K562 (cell line): ENCODE measurements around the gene LAMP1. TPM values are rescaled to one million over a fixed set of nuclear protein-coding genes. Genes with fewer than 3 reads are reported as not detected.

Experiments
- CHD1 ChIP-seq: fragments of 200-600 bp; sonication (generic); IDR thresholded peaks from one replicate; pipeline ENCODE4 v1.6.1; 2012; ENCODE audit warnings: mild to moderate bottlenecking, moderate library complexity, low read length, inconsistent platforms
- GATAD2B ChIP-seq: fragments of 450-650 bp; IDR thresholded peaks from 2 replicates; pipeline ENCODE4 v1.6.1; 2017; ENCODE audit warnings: mild to moderate bottlenecking, borderline replicate concordance
- HEY1 ChIP-seq: fragments of 250-450 bp; sonication (Bioruptor Pico); IDR thresholded peaks from 2 replicates; pipeline ENCODE4 v1.5.0; 2020; ENCODE audit warnings: mild to moderate bottlenecking, moderate library complexity, borderline replicate concordance
- KAT7 ChIP-seq: sonication (generic); formaldehyde crosslinking; IDR thresholded peaks from 2 replicates; pipeline ENCODE4 v1.8.0; 2022; ENCODE audit warnings: missing genetic modification reagents, mild to moderate bottlenecking, borderline replicate concordance
- MCM5 ChIP-seq: fragments of 450-650 bp; IDR thresholded peaks from 2 replicates; pipeline ENCODE4 v1.6.1; 2016; ENCODE audit warnings: low read depth
- SRSF1 ChIP-seq: fragments of 200-400 bp; formaldehyde crosslinking; IDR thresholded peaks from 2 replicates; pipeline ENCODE4 v1.6.1; 2017; ENCODE audit warnings: mild to moderate bottlenecking, low read depth, low read length, moderate library complexity
- TEAD1 ChIP-seq, 2 experiments: fragments of 450-650 bp in 1 of 2; sonication (generic) in 1 of 2; formaldehyde crosslinking; IDR thresholded peaks; 2 replicates each; pipeline versions ENCODE4 v1.4.0 to v1.8.0; 2020 to 2022; ENCODE audit warnings: mild to moderate bottlenecking in 2 of 2, missing genetic modification reagents in 1 of 2
- ZNF445 ChIP-seq: fragments of 250-450 bp; sonication (Bioruptor Pico); IDR thresholded peaks from 2 replicates; pipeline ENCODE4 v1.4.0; 2020; ENCODE audit warnings: low read depth, mild to moderate bottlenecking, moderate library complexity
- ZNF717 ChIP-seq: fragments of 250-450 bp; sonication (Bioruptor Pico); IDR thresholded peaks from 2 replicates; pipeline ENCODE4 v1.5.0; 2021
- polyA plus RNA-seq, 8 experiments: library from polyadenylated mRNA; depleted of rRNA in 4 of 8; stranded (reverse) in 5 of 8; unstranded in 3 of 8; fragments of >200 nt; fragmentation: Nextera tagmentation in 2 of 8; fragmentation: Illumina TruSeq in 1 of 8; extraction: Ambion mirVana in 2 of 8; extraction: Trizol in 1 of 8; gene quantifications; 2 replicates each; pipeline versions ENCODE4 v1.2.1 to v1.2.3, GENCODE V29; 2011 to 2014; ENCODE audit warnings: inconsistent platforms in 1 of 8, missing spikeins in 1 of 8
- total RNA-seq, 7 experiments: library from RNA; depleted of rRNA in 6 of 7; stranded (reverse); fragments of >200 nt in 6 of 7; fragmentation: Illumina TruSeq in 2 of 7; extraction: Trizol in 2 of 7; gene quantifications; 2 replicates each; pipeline versions ENCODE4 v1.2.1 to v1.2.3, GENCODE V29; 2011 to 2021; ENCODE audit warnings: low replicate concordance in 1 of 7
- TF ChIP-seq, protein P1 (sequence below): fragments of 450-650 bp; IDR thresholded peaks from one replicate; pipeline ENCODE4 v1.6.1; 2018; ENCODE audit warnings: mild to moderate bottlenecking, moderate library complexity; ENCODE audit not compliant: partially characterized antibody
- TF ChIP-seq, protein P2 (sequence below): fragments of 250-450 bp; sonication (Bioruptor Pico); IDR thresholded peaks from 2 replicates; pipeline ENCODE4 v1.8.0; 2022; ENCODE audit warnings: inconsistent platforms
- TF ChIP-seq, protein P3 (sequence below): fragments of 450-650 bp; formaldehyde crosslinking; IDR thresholded peaks from 2 replicates; pipeline ENCODE4 v1.4.0; 2020; ENCODE audit warnings: mild to moderate bottlenecking, moderate library complexity

Gene LAMP1
- total and polyA plus RNA-seq, 9 of the 15 experiments (the other 6 are each of a cell fraction or from before 2014, with no cell fraction given), result 2.2 to 70.1 (median 30.5) TPM

DNA sequence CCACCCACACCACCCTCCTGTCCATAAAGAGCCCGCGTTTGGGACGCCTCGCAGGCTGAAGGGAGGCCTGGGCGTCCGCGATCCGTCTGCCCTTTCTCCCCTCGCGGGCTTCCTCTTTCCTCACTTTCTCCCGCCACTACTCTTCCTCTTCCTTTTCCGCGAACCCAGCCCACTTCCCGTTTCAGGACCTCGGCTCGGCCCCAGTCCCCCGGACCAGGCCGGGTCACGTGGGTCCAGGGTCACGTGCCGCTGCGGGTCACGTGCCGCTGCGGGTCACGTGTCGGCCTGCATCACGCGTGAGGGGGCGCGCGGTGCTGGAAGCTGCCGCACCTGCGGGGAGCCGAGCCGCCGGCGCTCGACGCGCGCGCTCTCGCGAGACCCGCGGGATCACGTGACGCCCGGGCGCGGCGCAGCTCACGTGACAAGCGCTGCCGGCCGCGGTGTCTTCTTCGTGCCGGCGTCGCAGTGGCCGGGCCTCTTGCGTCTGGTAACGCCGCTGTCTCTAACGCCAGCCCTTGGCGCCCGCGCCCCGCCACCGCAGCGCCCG, at the start of gene LAMP1 (continued):
- no peak for TF ChIP-seq SRSF1
- no peak for TF ChIP-seq CHD1
- no peak for TF ChIP-seq ZNF717 (CRISPR knock-in tag)
- TF ChIP-seq TEAD1 (CRISPR knock-in tag; IDR thresholded peaks at IDR 0.05), result peak; percentile 36 to 95; a peak in 3 of 4 replicates
- no peak for TF ChIP-seq HEY1 (CRISPR knock-in tag)
- no peak for TF ChIP-seq ZNF445 (CRISPR knock-in tag)
- TF ChIP-seq KAT7, result peak; percentile 44; the same call in 1 of the 2 replicates
- TF ChIP-seq, protein P1, sequence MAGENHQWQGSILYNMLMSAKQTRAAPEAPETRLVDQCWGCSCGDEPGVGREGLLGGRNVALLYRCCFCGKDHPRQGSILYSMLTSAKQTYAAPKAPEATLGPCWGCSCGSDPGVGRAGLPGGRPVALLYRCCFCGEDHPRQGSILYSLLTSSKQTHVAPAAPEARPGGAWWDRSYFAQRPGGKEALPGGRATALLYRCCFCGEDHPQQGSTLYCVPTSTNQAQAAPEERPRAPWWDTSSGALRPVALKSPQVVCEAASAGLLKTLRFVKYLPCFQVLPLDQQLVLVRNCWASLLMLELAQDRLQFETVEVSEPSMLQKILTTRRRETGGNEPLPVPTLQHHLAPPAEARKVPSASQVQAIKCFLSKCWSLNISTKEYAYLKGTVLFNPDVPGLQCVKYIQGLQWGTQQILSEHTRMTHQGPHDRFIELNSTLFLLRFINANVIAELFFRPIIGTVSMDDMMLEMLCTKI, result no peak
- TF ChIP-seq, protein P2, sequence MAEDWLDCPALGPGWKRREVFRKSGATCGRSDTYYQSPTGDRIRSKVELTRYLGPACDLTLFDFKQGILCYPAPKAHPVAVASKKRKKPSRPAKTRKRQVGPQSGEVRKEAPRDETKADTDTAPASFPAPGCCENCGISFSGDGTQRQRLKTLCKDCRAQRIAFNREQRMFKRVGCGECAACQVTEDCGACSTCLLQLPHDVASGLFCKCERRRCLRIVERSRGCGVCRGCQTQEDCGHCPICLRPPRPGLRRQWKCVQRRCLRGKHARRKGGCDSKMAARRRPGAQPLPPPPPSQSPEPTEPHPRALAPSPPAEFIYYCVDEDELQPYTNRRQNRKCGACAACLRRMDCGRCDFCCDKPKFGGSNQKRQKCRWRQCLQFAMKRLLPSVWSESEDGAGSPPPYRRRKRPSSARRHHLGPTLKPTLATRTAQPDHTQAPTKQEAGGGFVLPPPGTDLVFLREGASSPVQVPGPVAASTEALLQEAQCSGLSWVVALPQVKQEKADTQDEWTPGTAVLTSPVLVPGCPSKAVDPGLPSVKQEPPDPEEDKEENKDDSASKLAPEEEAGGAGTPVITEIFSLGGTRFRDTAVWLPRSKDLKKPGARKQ (CRISPR knock-in tag), result no peak
- TF ChIP-seq, protein P3, sequence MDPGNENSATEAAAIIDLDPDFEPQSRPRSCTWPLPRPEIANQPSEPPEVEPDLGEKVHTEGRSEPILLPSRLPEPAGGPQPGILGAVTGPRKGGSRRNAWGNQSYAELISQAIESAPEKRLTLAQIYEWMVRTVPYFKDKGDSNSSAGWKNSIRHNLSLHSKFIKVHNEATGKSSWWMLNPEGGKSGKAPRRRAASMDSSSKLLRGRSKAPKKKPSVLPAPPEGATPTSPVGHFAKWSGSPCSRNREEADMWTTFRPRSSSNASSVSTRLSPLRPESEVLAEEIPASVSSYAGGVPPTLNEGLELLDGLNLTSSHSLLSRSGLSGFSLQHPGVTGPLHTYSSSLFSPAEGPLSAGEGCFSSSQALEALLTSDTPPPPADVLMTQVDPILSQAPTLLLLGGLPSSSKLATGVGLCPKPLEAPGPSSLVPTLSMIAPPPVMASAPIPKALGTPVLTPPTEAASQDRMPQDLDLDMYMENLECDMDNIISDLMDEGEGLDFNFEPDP (CRISPR knock-in tag), result no peak
- TF ChIP-seq GATAD2B, result peak; percentile 67; the same call in 1 of the 2 replicates
- no peak for TF ChIP-seq MCM5
